Activated T-cell treated with anti-CD3 and anti-CD28 coated beads for 4 hours (primary cell): ENCODE results near the gene SKAP1.

ENCODE experiments used
- DNase-seq: peaks from one replicate; pipeline ENCODE4 v3.0.0-alpha.2; 2020

SKAP1 gene

DNA sequence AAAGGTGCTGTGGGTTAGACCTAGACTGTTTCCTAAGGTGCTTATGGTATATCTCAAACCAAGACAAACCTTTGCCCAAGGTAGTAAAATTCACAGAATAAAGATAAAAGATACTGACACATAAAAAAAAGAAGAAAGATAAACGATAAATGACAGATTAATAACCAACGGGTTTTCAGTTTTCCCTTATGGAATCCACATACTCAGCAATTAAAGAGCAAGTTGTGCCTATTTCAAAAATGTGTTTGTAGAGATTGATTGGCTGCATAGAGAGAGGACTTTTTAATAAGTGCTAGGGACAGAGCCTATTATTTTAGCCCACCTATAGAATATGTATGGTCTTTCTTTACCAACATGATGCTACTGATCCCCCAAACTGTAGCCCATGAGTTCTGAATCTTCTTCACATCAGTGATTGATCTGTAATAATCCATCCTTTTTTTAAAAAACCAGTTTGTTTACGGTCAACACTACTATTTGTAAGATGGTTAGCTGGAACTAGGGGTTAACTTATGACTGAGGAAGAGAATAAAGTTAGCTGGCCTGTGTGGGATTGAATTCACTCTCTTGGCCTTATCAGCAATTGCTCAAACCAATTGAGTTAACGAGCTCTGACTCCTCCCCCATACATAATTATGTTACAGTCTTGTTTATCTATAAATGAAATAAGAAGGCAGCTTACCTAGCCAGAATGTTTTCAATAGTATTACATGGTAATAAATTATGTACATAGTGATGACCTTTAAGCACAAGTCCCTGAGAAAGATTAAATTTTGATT, 268.7 kb downstream of the SKAP1 start:
- DNase-seq = no peak

DNA sequence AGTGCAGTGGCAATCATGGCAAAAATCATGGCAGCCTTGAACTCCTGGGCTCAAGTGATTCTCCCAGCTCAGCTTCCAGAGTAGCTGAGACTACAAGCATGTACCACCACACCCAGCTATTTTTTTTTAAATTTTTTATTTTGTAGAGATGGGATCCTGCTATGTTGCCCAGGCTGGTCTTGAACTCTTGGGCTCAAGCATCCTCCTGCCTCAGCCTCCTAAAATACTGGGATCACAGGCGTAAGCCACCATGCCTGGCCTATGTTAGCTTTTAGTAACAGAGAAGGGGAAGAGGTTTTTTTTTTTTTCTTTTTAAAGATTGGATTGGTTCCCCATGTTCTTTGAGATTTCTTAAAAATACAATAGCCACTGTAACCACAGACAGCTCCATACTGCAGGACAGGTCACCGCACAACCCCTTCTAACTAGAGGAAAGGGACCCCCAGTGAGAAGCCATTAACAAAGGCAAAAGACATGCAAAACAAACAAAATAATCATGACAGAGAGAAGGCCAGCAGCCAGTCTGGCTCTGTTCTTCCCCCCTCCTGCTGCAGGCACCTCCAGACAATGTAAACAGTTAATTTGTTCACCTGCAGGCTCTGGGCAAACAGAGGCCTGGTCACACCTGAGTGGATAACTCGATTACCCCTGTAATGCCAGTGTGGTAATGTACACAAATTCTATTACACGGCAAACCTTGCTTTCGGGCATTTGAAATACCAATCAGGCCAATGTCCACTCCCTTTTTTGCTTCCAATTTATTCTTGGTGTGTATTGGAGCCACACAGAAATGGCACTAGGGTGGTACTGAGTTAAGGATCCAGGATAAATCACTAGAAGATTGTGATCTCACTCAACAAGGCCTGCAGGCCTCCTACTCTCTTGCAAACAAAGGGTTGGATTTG, 269.6 kb downstream of the SKAP1 start:
- DNase-seq = no peak

- no peak for DNase-seq
Observed at GRCh38 chr17:48159232-48159631, 270.8 kb downstream of the SKAP1 start.

- no peak for DNase-seq
Observed at GRCh38 chr17:48155889-48156611, 274.0 kb downstream of the SKAP1 start.

DNA sequence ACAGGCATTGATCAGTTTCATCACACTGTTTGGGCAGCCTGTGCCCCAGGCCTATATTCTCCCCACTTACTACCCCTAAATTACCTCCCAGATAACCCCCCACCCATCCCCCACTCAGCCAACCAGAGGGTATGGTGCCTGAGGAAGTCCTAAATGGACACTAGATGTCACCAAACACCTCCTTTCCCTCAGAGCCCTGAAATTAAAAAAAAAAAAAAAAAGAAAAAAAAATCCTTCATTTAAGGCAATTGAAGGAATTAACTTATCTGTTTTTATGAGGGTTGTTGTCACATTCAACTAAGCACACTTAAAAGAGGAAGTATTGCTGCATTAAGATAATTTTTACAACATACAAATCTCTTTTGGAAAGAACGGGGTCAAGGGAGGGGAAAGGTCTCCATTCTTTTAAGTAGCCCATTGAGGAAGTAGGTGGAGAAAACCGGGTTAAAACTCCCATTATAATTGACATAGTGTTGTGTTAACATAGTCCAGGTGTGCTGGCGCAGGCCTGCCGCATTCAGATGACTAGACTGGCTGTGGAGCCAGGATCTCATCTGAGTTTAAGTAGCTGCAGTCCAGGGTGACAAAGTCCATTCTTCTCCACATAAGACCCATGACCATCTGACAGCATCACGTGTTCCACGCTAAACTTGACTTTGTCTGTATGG, 276.2 kb downstream of the SKAP1 start:
- DNase-seq = no peak

DNA sequence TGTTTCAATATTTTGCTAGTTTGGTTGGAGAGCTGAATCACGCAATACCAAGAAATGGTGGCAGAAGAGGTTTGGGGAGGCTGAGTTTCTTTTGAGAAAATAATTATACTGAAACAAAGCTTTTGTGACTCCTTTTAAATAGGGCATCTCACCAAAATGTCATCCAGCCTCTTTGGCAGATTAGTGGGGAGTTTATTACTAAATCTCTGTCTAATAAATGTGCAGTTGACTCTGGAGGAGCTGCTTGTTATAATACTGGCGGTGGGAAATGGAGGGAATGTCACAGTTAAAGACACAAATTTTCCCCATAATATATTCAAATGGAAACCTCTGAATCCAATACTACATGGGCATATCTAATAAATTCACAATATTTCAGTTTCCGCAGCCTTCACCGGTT, 277.7 kb downstream of the SKAP1 start:
- DNase-seq = no peak

GRCh38 chr17:48151220-48151619, 278.8 kb downstream of the SKAP1 start:
- DNase-seq = no peak

GRCh38 chr17:48150597-48151001, 279.4 kb downstream of the SKAP1 start:
- no peak for DNase-seq

DNA sequence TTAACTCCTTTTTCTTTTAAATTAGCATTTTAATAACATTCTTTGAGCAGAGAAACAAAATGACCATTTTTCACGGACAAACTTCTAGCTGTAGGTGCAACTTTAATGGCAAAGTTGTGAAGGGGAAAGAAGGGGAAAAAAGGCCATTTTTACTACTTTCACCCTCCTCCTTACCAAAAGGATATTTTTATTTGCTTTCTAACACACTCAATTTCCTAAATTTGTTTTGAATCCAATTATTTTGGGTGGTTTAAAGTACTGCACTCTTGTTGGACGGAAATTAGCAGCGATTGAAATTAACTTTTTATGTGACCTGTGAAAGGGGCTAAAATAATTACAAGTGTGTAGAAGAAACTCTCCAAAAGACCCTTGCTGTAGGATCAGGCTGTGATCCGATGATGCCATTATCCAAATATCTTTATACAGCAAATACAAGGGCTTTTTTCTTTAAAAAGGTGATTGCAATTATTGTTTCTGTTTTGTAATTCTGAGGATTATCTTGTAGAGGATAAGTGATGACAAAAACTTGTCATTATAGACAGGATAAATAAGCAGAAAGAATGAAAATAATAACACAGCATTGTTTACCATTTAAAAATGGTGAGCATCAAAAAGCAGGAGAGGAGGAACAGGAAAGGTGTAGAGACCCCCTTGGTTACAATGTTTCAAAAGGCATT, 280.1 kb downstream of the SKAP1 start:
- DNase-seq = no peak

- DNase-seq = no peak
Observed at GRCh38 chr17:48148854-48149786, 280.9 kb downstream of the SKAP1 start.

GRCh38 chr17:48148029-48148770, 281.8 kb downstream of the SKAP1 start:
- DNase-seq = no peak

DNA sequence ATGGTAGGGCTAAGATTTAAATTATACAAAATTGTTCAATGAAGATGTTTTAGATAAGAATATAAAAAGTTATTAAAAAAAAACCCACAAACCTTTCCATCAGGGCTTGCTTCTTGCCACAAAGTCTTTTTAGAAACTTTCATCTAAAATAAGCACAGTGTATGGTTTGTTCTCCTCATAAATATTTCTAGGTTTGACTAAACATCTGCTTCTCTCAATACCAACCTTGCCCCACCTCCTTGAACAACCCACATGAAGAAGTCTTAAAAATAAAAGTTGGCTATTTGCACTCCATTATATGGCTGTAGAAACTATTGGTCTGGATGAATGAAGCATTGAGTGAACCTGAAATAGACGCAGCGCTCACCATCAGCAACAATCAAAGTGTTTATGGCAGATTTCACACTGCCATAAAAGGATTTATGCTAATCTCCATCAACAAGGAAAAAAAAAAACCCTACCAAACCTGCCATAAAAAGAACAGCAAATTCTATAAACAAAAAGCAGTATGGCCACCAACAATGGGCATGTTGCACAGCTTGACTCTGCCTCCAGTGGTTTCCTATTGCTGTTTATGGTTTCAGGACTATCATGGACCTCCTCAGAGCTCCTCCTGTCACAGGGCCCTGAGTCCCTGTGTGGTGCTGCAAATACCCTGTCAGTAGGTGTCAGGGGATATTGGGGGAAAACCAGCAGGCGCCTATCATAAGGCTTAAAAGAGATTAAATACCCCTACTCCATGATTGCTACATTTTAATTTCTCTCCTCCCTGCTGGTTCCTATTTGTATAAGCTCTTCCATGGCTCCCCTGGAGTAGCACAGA, 284.8 kb downstream of the SKAP1 start:
- no peak for DNase-seq

DNA sequence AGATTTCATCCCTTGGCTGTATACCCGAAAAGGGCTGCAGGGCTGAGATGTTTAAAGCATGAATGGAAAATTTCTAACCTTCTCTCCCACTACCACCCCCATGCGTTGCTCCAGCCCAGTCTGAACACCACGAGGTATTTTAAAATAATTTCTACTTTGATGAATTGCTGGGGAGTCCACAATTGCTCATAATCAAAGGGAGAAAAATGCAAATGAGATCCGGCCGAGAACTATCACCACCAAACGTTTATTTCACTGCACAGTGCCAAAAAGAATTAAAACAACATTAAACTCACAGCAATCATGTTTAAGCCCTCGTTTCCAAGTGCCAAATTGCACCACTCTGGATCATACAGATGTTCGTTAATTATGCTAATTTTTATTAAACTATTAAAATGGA, 285.8 kb downstream of the SKAP1 start:
- no peak for DNase-seq

- DNase-seq = no peak
Observed at GRCh38 chr17:48143629-48144028, 286.4 kb downstream of the SKAP1 start.

DNA sequence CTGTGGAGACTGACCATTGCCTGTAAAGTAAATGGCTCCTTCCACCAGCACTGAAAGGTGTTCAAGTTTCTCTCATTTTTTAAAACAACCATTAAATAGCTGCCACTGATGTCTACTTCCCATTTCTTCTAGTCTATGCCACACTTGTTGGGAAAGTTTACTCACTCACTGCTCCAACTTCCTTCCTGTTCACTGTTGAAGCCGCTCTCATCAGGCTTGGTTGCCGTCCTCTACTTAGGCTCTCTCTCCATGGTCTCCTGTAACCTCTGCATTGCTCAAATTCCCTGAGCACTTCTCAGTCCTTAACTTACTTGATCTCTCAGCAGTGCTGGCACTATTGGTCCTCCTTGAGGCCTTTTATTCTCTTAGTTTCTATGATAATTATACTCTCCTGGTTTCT, 290.1 kb downstream of the SKAP1 start:
- DNase-seq = no peak

DNA sequence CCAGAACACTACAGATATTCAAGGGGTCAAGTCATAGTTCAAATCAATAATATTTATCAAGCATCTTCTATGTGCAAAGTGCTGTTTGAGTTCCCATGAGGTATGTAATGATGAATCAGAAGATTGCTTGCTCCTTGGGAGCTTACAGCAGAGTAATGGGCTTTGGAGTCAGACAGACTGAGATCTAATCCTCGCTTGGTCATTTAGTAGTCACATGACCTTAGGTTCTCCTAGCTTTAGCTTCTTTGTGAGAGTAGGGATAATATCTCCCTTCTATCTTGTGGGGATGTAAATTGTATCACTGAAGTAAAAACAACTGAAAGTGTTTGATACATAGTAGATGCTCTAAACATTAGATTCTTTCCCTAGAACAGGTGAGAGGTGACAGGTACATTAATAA, 292.4 kb downstream of the SKAP1 start:
- DNase-seq = no peak

DNA sequence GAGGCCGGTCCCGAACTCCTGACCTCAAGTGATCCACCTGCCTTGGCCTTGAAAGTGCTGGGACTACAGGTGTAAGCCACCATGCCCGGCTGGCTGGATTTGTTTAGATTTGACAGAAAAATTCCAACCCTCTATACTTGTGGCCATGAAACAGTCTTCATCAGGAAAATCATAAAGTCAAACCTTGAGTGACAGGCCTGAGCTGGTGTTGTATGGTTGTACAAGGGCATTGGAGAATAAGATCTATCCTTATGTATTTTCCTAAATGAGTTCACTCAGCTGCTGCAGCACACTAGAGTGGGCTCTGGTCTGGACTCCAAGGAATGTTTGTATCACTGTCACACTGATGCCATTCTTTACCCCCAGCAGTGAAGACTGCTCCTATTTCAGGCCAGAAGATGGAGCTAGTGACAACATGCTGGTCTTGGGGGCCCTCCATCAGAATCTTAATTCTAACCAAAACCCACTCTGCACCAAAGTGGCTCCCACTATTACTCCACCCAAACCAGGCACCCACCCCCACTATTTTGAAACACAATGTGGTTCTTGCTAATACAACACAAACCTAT, 295.0 kb downstream of the SKAP1 start:
- no peak for DNase-seq

DNA sequence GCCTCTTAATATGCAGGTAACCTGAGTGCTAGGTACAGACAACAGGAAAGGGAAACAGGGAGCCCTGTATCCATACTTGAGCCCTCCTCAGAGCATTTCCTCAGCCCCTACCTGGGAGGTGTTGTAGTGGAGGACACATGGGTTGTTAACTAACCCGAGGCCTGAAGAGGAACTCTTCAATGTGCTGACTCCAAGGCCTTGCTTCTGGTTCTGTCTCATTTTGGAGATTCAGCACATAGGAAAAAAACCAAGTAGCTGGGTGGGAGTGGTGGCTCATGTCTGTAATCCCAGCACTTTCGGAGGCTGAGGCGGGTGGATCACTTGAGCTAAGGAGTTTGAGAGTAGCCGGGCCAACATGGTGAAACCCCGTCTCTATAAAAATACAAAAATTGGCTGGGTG, 297.6 kb downstream of the SKAP1 start:
- DNase-seq = no peak

DNA sequence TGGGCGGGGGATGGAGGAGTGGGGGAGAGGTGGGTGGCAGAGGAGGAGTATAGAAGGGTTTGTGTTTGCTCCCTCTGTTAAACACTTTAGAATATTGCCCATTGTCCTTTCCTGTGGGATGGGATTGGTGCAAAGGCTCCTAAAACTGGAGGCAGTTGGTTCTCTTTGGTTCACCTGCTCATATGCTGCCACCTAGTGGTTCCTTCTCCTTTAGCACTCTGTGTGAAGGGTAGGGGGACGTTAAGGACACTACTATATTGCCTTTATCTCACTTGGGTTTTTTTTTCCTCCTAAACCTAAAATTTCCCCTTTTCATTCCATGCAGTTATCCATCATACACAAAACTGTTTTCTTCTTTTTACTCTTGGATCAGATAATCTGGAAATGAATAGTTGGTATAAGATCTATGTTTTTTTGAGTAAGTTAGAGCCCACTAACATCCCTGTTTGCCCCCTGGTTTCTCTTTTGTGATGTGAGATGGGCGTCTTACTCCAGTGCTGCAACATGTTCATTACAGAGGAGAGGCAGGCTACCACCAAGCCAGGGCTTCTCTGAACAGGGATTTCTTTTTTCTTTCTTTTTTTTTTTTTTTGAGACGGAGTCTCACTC, 298.7 kb downstream of the SKAP1 start:
- DNase-seq = peak; percentile 57
